HEK293 (cell line): ENCODE measurements around the gene PIBF1.
A peak's percentile ranks its signal among the peaks of the same experiment; 100 is the strongest.
"Not testable (repeated sequence)": the region's sequence is repeated elsewhere in the genome, so short reads cannot be mapped to it uniquely, and the experiment has no call there.

Experiments
- CTCF ChIA-PET: fragments of 350-600 bp; formaldehyde crosslinking; extraction: SDS; loops from one replicate; lab custom pipeline; 2021; ENCODE audit warnings: antibody characterized with exemption; lab: Yijun Ruan, JAX
- POLR2A ChIA-PET: fragments of 300-600 bp; formaldehyde crosslinking; extraction: SDS; loops from one replicate; lab custom pipeline; 2020; ENCODE audit warnings: antibody characterized with exemption, inconsistent platforms; lab: Yijun Ruan, JAX
- H3K27ac ChIP-seq: fragments of 200-500 bp; sonication (Bioruptor generic); 2 replicates; pipeline ENCODE4 v1.5.1; 2014; ENCODE audit warnings: low read depth, low read length, control low read depth, inconsistent platforms; ENCODE audit errors: extremely low read depth
- H3K36me3 ChIP-seq, 2 experiments: fragments of 200-500 bp in 1 of 2; sonication (Bioruptor generic) in 1 of 2; 1 replicate in 1 of 2; 2 replicates in 1 of 2; pipeline ENCODE4 v1.5.1; 2014 to 2017; ENCODE audit warnings: inconsistent platforms in 2 of 2, low read length in 2 of 2; ENCODE audit not compliant: control insufficient read depth in 2 of 2, insufficient read depth in 1 of 2
- H3K4me1 ChIP-seq: fragments of 200-500 bp; sonication (Bioruptor generic); 2 replicates; pipeline ENCODE4 v1.5.1; 2014; ENCODE audit warnings: mild to moderate bottlenecking, low read length, inconsistent platforms; ENCODE audit not compliant: control insufficient read depth, insufficient read depth
- H3K4me3 ChIP-seq: 2 replicates; pipeline ENCODE4 v1.5.1; 2011; ENCODE audit warnings: low read depth, mild to moderate bottlenecking, control low read depth, low read length, moderate library complexity
- H3K9me3 ChIP-seq: fragments of 200-500 bp; sonication (Bioruptor generic); 2 replicates; pipeline ENCODE4 v1.5.1; 2014; ENCODE audit warnings: low read depth, low read length, inconsistent platforms; ENCODE audit not compliant: control insufficient read depth, insufficient read depth
- IKZF3 ChIP-seq: fragments of 450-650 bp; IDR thresholded peaks from 2 replicates; pipeline ENCODE4 v1.5.0; 2018; ENCODE audit warnings: missing biosample characterization, mild to moderate bottlenecking, missing genetic modification characterization, moderate library complexity
- PATZ1 ChIP-seq: fragments of 450-650 bp; formaldehyde crosslinking; IDR thresholded peaks from 2 replicates; pipeline ENCODE4 v1.5.1; 2016; ENCODE audit warnings: missing biosample characterization, missing genetic modification characterization
- PRDM1 ChIP-seq: fragments of 450-650 bp; formaldehyde crosslinking; IDR thresholded peaks from 2 replicates; pipeline ENCODE4; 2016; ENCODE audit warnings: missing biosample characterization, missing genetic modification characterization
- PRDM10 ChIP-seq: fragments of 450-650 bp; formaldehyde crosslinking; IDR thresholded peaks from 2 replicates; pipeline ENCODE4 v1.5.1; 2016; ENCODE audit warnings: missing biosample characterization, missing genetic modification characterization
- ZBTB49 ChIP-seq: fragments of 450-650 bp; formaldehyde crosslinking; IDR thresholded peaks from 2 replicates; pipeline ENCODE4 v1.5.1; 2016; ENCODE audit warnings: missing biosample characterization, missing genetic modification characterization, low read depth
- ZFHX2 ChIP-seq: fragments of 450-650 bp; formaldehyde crosslinking; conservative IDR thresholded peaks from 2 replicates; pipeline ENCODE4 v1.5.1; 2016; ENCODE audit warnings: missing biosample characterization, missing genetic modification characterization
- ZFP37 ChIP-seq: fragments of 450-650 bp; formaldehyde crosslinking; IDR thresholded peaks from 2 replicates; pipeline ENCODE4 v1.5.1; 2016; ENCODE audit warnings: missing biosample characterization, missing genetic modification characterization
- ZNF121 ChIP-seq: fragments of 450-650 bp; formaldehyde crosslinking; IDR thresholded peaks from 2 replicates; pipeline ENCODE4 v1.5.1; 2016; ENCODE audit warnings: missing biosample characterization, missing genetic modification characterization
- ZNF157 ChIP-seq: fragments of 450-650 bp; formaldehyde crosslinking; IDR thresholded peaks from 2 replicates; pipeline ENCODE4 v1.5.1; 2016; ENCODE audit warnings: missing biosample characterization, missing genetic modification characterization
- ZNF335 ChIP-seq: fragments of 450-650 bp; formaldehyde crosslinking; conservative IDR thresholded peaks from 2 replicates; pipeline ENCODE4 v1.5.1; 2016; ENCODE audit warnings: missing biosample characterization, missing genetic modification characterization
- ZNF501 ChIP-seq: fragments of 450-650 bp; formaldehyde crosslinking; IDR thresholded peaks from 2 replicates; pipeline ENCODE4 v1.5.1; 2016; ENCODE audit warnings: missing biosample characterization, missing genetic modification characterization
- ZNF529 ChIP-seq: fragments of 450-650 bp; formaldehyde crosslinking; IDR thresholded peaks from 2 replicates; pipeline ENCODE4 v1.5.1; 2017; ENCODE audit warnings: missing genetic modification characterization, missing biosample characterization; ENCODE audit not compliant: insufficient replicate concordance
- ZNF701 ChIP-seq: fragments of 450-650 bp; formaldehyde crosslinking; IDR thresholded peaks from 2 replicates; pipeline ENCODE4 v1.5.1; 2016; ENCODE audit warnings: missing biosample characterization, missing genetic modification characterization
- ZSCAN4 ChIP-seq: fragments of 450-650 bp; formaldehyde crosslinking; IDR thresholded peaks from 2 replicates; pipeline ENCODE4 v1.5.1; 2017; ENCODE audit warnings: missing biosample characterization, missing genetic modification characterization

Gene PIBF1

GRCh38 chr13:72782717-72783116 lies 784 bp downstream of the PIBF1 start:
- CTCF ChIA-PET = no interaction called here
- Histone ChIP-seq H3K27ac (no peak overlapping the region), H3K4me1 (no peaks in the 10 kb centered on the region), H3K36me3 (peaks cover 2 to 48% of the 10 kb centered on the region in 2 experiments), H3K4me3 (peak overlapping the region; percentile 96), H3K9me3 (no peaks in the 10 kb centered on the region)
- TF ChIP-seq ZNF501 (tag by site-specific recombination) (0 out of 2 replicates have a peak, but pooled peaks have one; percentile 15), ZFHX2 (tag by site-specific recombination) (0 out of 2 replicates have a peak, but pooled peaks have one; percentile 11), ZNF529 (tag by site-specific recombination) (no peak), ZNF335 (tag by site-specific recombination) (peak; percentile 50), PATZ1 (peak; percentile 37; the same call in 1 of the 2 replicates), ZSCAN4 (tag by site-specific recombination) (peak; percentile 87), ZFP37 (tag by site-specific recombination) (0 out of 2 replicates have a peak, but pooled peaks have one; percentile 8), ZNF701 (no peak), ZNF157 (no peak), ZNF121 (no peak), IKZF3 (tag by site-specific recombination) (no peak), PRDM10 (0 out of 2 replicates have a peak, but pooled peaks have one; percentile 9), ZBTB49 (tag by site-specific recombination) (no peak), PRDM1 (tag by site-specific recombination) (peak; percentile 89)
- TF ChIP-seq, all 188 proteins: peak for 8
- POLR2A ChIA-PET = no interaction called here

- CTCF ChIA-PET, POLR2A ChIA-PET, H3K9me3 ChIP-seq, H3K4me1 ChIP-seq, H3K4me3 ChIP-seq: not testable (repeated sequence)
- peak; percentile 46; the same call in 1 of the 2 replicates for TF ChIP-seq PRDM10
- TF ChIP-seq, all 188 proteins: peak for 1; not testable (repeated sequence) for 187
- peaks cover 0 to 39% of the 10 kb centered on the region in 2 experiments; a peak in 2 of 3 replicates for H3K36me3 ChIP-seq
- not testable (repeated sequence) for H3K27ac ChIP-seq
These were observed 2.7 kb downstream of the PIBF1 start for GRCh38 chr13:72784679-72785078.
